Measurements from ENCODE around the gene PLAAT2. TPM values are rescaled to one million over a fixed set of nuclear protein-coding genes. Genes with fewer than 3 reads are reported as not detected.
"Not testable (repeated sequence)": the region's sequence is repeated elsewhere in the genome, so short reads cannot be mapped to it uniquely, and the experiment has no call there.

The PLAAT2 gene
- polyA plus RNA-seq, 3 donors = not detected

- H3K9ac ChIP-seq (ENCODE audit: insufficient read depth, low read length, poor library complexity, severe bottlenecking); intact Hi-C loops (cut with micrococcal nuclease); H3K36me3 ChIP-seq (replicated peaks in 1 of 2; ENCODE audit: control insufficient read depth in 1 of 2, insufficient read depth in 2 of 2, low read length in 2 of 2); H4K20me1 ChIP-seq (ENCODE audit: insufficient read depth, low read length); H3K27ac Mint-ChIP-seq; H2AFZ ChIP-seq (ENCODE audit: insufficient read depth, low read depth, low read length, poor library complexity, severe bottlenecking); H3K27me3 Mint-ChIP-seq (ENCODE audit: low read depth in 3 of 3); H3K27ac ChIP-seq (ENCODE audit: low read depth in 1 of 2, low read length in 2 of 2); H3K4me3 ChIP-seq (replicated peaks in 1 of 3; ENCODE audit: low read depth in 2 of 3, low read length in 3 of 3); DNase-seq; H3K79me2 ChIP-seq (ENCODE audit: insufficient read depth, low read length); H3K4me3 Mint-ChIP-seq; H3K27me3 ChIP-seq (ENCODE audit: control insufficient read depth in 2 of 2, insufficient read depth in 2 of 2, low read length in 2 of 2); H3K4me2 ChIP-seq (replicated peaks; ENCODE audit: extremely low read depth, low read length, poor library complexity, severe bottlenecking): not testable (repeated sequence)
- Mint-ChIP-seq H3K4me1 (peaks cover 22% of the 10 kb centered on the region), H3K9me3 (peaks cover 20 to 40% (median 31%) of the 10 kb centered on the region in 7 donors), H3K36me3 (peaks cover 0 to 34% of the 10 kb centered on the region in 2 donors)
- WGBS (ENCODE audit: insufficient coverage) = no CpG with 5 or more reads among the region's 3 CpGs
- peaks cover 14 to 22% of the 10 kb centered on the region in 2 donors for H3K9me3 ChIP-seq (replicated peaks in 1 of 2; ENCODE audit: control insufficient read depth in 1 of 2, insufficient read depth in 1 of 2, low read length in 2 of 2)
- peaks cover 9 to 12% of the 10 kb centered on the region in 2 donors for H3K4me1 ChIP-seq (ENCODE audit: control insufficient read depth in 1 of 2, insufficient read depth in 2 of 2, low read length in 2 of 2)
Measured at GRCh38 chr11:63578882-63579281, 15.7 kb upstream of the PLAAT2 start.

DNA sequence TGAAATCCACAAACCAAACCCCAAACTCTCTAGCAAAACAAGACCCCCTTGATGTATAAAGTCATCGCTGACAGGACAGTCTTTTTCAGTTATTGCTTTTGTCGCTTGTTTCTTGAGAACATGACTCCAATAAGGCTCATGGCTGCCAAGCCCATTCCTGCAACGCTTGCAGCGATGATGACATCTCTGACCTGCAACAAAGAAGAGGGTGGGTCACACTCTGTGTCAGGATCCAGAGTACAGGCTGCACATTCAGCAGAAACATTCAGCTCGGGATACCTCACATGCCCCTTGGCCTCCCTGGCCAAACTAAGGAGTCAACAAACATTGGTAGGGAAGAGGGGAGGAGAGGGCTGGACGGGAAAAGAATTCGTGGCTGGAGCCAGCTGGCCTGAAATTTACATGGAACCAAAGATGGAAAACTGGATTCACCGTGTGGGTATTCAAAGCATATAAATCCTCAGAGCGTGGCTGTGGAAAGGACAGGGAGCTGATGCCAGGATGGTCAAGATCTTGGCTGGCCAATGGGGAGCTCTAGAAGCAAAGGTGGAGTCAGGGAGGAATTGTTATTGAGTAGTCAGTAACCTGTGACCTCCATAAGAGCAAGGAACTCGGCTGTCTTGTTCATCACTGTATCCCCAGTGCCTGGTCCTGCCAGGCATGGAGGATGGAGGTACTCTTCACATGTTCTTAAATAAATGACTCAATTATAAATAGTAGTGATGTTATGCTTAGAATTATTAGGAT is 11.8 kb upstream of the PLAAT2 start:
- peak overlapping the region; percentile 68 to 87 for H3K27ac ChIP-seq (ENCODE audit: low read depth in 1 of 2, low read length in 2 of 2)
- peak overlapping the region; percentile 79 for H3K4me2 ChIP-seq (replicated peaks; ENCODE audit: extremely low read depth, low read length, poor library complexity, severe bottlenecking)
- 94% methylated on average over 9 of the region's 10 CpGs for WGBS (ENCODE audit: insufficient coverage)
- H4K20me1 ChIP-seq (ENCODE audit: insufficient read depth, low read length) = no peaks in the 10 kb centered on the region
- H3K4me1 ChIP-seq (ENCODE audit: control insufficient read depth in 1 of 2, insufficient read depth in 2 of 2, low read length in 2 of 2) = peaks cover 13 to 20% of the 10 kb centered on the region in 2 donors
- peak overlapping the region; percentile 62 for H3K9ac ChIP-seq (ENCODE audit: insufficient read depth, low read length, poor library complexity, severe bottlenecking)
- peaks cover 2 to 3% (median 3%) of the 10 kb centered on the region in 3 donors for H3K27me3 Mint-ChIP-seq (ENCODE audit: low read depth in 3 of 3)
- H3K27ac Mint-ChIP-seq = peak overlapping the region; percentile 84 to 97 (median 94)
- H2AFZ ChIP-seq (ENCODE audit: insufficient read depth, low read depth, low read length, poor library complexity, severe bottlenecking) = peak overlapping the region; percentile 76
- H3K36me3 Mint-ChIP-seq = peaks cover 0 to 18% of the 10 kb centered on the region in 2 donors
- peak overlapping the region; percentile 22 to 75 (median 65) for H3K4me3 ChIP-seq (replicated peaks in 1 of 3; ENCODE audit: low read depth in 2 of 3, low read length in 3 of 3)
- no peak for DNase-seq
- peaks cover 8 to 21% (median 10%) of the 10 kb centered on the region in 7 donors for H3K9me3 Mint-ChIP-seq
- H3K79me2 ChIP-seq (ENCODE audit: insufficient read depth, low read length) = no peaks in the 10 kb centered on the region
- TF ChIP-seq, protein P1, sequence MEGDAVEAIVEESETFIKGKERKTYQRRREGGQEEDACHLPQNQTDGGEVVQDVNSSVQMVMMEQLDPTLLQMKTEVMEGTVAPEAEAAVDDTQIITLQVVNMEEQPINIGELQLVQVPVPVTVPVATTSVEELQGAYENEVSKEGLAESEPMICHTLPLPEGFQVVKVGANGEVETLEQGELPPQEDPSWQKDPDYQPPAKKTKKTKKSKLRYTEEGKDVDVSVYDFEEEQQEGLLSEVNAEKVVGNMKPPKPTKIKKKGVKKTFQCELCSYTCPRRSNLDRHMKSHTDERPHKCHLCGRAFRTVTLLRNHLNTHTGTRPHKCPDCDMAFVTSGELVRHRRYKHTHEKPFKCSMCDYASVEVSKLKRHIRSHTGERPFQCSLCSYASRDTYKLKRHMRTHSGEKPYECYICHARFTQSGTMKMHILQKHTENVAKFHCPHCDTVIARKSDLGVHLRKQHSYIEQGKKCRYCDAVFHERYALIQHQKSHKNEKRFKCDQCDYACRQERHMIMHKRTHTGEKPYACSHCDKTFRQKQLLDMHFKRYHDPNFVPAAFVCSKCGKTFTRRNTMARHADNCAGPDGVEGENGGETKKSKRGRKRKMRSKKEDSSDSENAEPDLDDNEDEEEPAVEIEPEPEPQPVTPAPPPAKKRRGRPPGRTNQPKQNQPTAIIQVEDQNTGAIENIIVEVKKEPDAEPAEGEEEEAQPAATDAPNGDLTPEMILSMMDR (IDR thresholded peaks at IDR 0.05) = no peak
- H3K36me3 ChIP-seq (replicated peaks in 1 of 2; ENCODE audit: control insufficient read depth in 1 of 2, insufficient read depth in 2 of 2, low read length in 2 of 2) = no peaks in the 10 kb centered on the region
- intact Hi-C loops (cut with micrococcal nuclease) = loop anchor here in 1 of 2 donors (5.0 kb wide), 1 partner anchor 47 kb away; no protein-coding TSS in a partner anchor
- H3K9me3 ChIP-seq (replicated peaks in 1 of 2; ENCODE audit: control insufficient read depth in 1 of 2, insufficient read depth in 1 of 2, low read length in 2 of 2) = peaks cover 2 to 3% of the 10 kb centered on the region in 2 donors
- H3K27me3 ChIP-seq (ENCODE audit: control insufficient read depth in 2 of 2, insufficient read depth in 2 of 2, low read length in 2 of 2) = no peaks in the 10 kb centered on the region
- peaks cover 23% of the 10 kb centered on the region for H3K4me1 Mint-ChIP-seq
- H3K4me3 Mint-ChIP-seq = peak overlapping the region; percentile 83 to 89

All from CD14-positive monocyte (primary cell).